ENCODE measurements around the gene PPFIA3. TPM values are rescaled to one million over a fixed set of nuclear protein-coding genes. Genes with fewer than 3 reads are reported as not detected.

PPFIA3 gene
- total and polyA plus RNA-seq, 2 experiments from 2014 or later: 4.4 to 8.2 TPM

GRCh38 chr19:49098795-49099194, 20.5 kb upstream of the PPFIA3 start:
- H3K36me3 ChIP-seq (replicated peaks; ENCODE audit: insufficient read depth, low read depth): no peaks in the 10 kb centered on the region
- 90% methylated on average over 4 of the region's 4 CpGs for WGBS (ENCODE audit: low lambda C conversion rate, missing lambda C conversion rate)
- peaks cover 64% of the 10 kb centered on the region for H4K20me1 ChIP-seq (ENCODE audit: insufficient read depth, poor library complexity, severe bottlenecking)

GRCh38 chr19:49101160-49101559, 18.2 kb upstream of the PPFIA3 start:
- Histone ChIP-seq H3K9me2 (replicated peaks; ENCODE audit: insufficient read depth) (no peaks in the 10 kb centered on the region), H3K4me2 (no peak overlapping the region), H3K4me3 (no peak overlapping the region), H3K79me2 (peaks cover 33% of the 10 kb centered on the region), H3K27ac (no peak overlapping the region), H3K9me3 (ENCODE audit: low read depth) (no peaks in the 10 kb centered on the region), H3K4me1 (ENCODE audit: insufficient read depth) (no peaks in the 10 kb centered on the region), H2AFZ (no peak overlapping the region), H3K36me3 (replicated peaks; ENCODE audit: insufficient read depth, low read depth) (no peaks in the 10 kb centered on the region), H4K20me1 (ENCODE audit: insufficient read depth, poor library complexity, severe bottlenecking) (peaks cover 42% of the 10 kb centered on the region), H3K27me3 (no peaks in the 10 kb centered on the region)
- no peak for DNase-seq (ENCODE audit: low spot score)
- 92% methylated on average over 10 of the region's 12 CpGs for WGBS (ENCODE audit: low lambda C conversion rate, missing lambda C conversion rate)
- TF ChIP-seq EZH2 (IDR thresholded peaks at IDR 0.05; ENCODE audit: borderline replicate concordance) (no peak), EZH2phosphoT487 (IDR thresholded peaks at IDR 0.05; ENCODE audit: low read depth, severe bottlenecking, unreplicated experiment) (no peak), CTCF (IDR thresholded peaks at IDR 0.05; ENCODE audit: poor library complexity) (no peak)

More at GRCh38 chr19:49098795-49099194, 20.5 kb upstream of the PPFIA3 start:
- no peaks in the 10 kb centered on the region for H3K4me1 ChIP-seq (ENCODE audit: insufficient read depth)
- no peak overlapping the region for H2AFZ ChIP-seq
- H3K4me3 ChIP-seq: no peak overlapping the region
- H3K27ac ChIP-seq: no peak overlapping the region
- TF ChIP-seq EZH2 (IDR thresholded peaks at IDR 0.05; ENCODE audit: borderline replicate concordance): no peak
- TF ChIP-seq EZH2phosphoT487 (IDR thresholded peaks at IDR 0.05; ENCODE audit: low read depth, severe bottlenecking, unreplicated experiment): no peak
- TF ChIP-seq CTCF (IDR thresholded peaks at IDR 0.05; ENCODE audit: poor library complexity): no peak
- no peaks in the 10 kb centered on the region for H3K9me2 ChIP-seq (replicated peaks; ENCODE audit: insufficient read depth)
- no peak overlapping the region for H3K4me2 ChIP-seq
- no peaks in the 10 kb centered on the region for H3K9me3 ChIP-seq (ENCODE audit: low read depth)
- DNase-seq (ENCODE audit: low spot score): no peak
- no peaks in the 10 kb centered on the region for H3K27me3 ChIP-seq
- H3K79me2 ChIP-seq: peaks cover 46% of the 10 kb centered on the region

- Histone ChIP-seq H3K79me2 (peaks cover 27% of the 10 kb centered on the region), H3K4me1 (ENCODE audit: insufficient read depth) (no peaks in the 10 kb centered on the region), H3K27ac (no peak overlapping the region), H3K27me3 (no peaks in the 10 kb centered on the region), H3K36me3 (replicated peaks; ENCODE audit: insufficient read depth, low read depth) (no peaks in the 10 kb centered on the region), H3K4me2 (no peak overlapping the region), H3K9me3 (ENCODE audit: low read depth) (no peaks in the 10 kb centered on the region), H3K4me3 (no peak overlapping the region), H3K9me2 (replicated peaks; ENCODE audit: insufficient read depth) (no peaks in the 10 kb centered on the region), H4K20me1 (ENCODE audit: insufficient read depth, poor library complexity, severe bottlenecking) (peaks cover 44% of the 10 kb centered on the region), H2AFZ (no peak overlapping the region)
- TF ChIP-seq EZH2 (IDR thresholded peaks at IDR 0.05; ENCODE audit: borderline replicate concordance): no peak
- TF ChIP-seq EZH2phosphoT487 (IDR thresholded peaks at IDR 0.05; ENCODE audit: low read depth, severe bottlenecking, unreplicated experiment): no peak
- no peak for TF ChIP-seq CTCF (IDR thresholded peaks at IDR 0.05; ENCODE audit: poor library complexity)
- DNase-seq (ENCODE audit: low spot score): no peak
- 96% methylated on average over 12 of the region's 12 CpGs for WGBS (ENCODE audit: low lambda C conversion rate, missing lambda C conversion rate)
These were observed 17.0 kb upstream of the PPFIA3 start for GRCh38 chr19:49102303-49102702.
